Measurements from ENCODE around the gene STPG4. TPM values are rescaled to one million over a fixed set of nuclear protein-coding genes. Genes with fewer than 3 reads are reported as not detected.
"Not testable (repeated sequence)": the region's sequence is repeated elsewhere in the genome, so short reads cannot be mapped to it uniquely, and the experiment has no call there.

STPG4 gene
- total RNA-seq, 4 donors from 2014 or later: 0.22 to 1.1 (median 0.42) TPM; not detected in 1

- no peak overlapping the region for H3K4me3 ChIP-seq (replicated peaks in 1 of 3)
- peak overlapping the region; percentile 38 to 70 (median 64) for H3K27ac ChIP-seq
- H3K9me3 ChIP-seq: no peaks in the 10 kb centered on the region
- H3K4me1 ChIP-seq: peaks cover 72 to 76% of the 10 kb centered on the region in 2 donors
- H3K36me3 ChIP-seq: no peaks in the 10 kb centered on the region
- no peaks in the 10 kb centered on the region for H3K27me3 ChIP-seq
- intact Hi-C loops (cut with DNase I): no loop called here
- no peak for DNase-seq
- TF ChIP-seq, protein P1, sequence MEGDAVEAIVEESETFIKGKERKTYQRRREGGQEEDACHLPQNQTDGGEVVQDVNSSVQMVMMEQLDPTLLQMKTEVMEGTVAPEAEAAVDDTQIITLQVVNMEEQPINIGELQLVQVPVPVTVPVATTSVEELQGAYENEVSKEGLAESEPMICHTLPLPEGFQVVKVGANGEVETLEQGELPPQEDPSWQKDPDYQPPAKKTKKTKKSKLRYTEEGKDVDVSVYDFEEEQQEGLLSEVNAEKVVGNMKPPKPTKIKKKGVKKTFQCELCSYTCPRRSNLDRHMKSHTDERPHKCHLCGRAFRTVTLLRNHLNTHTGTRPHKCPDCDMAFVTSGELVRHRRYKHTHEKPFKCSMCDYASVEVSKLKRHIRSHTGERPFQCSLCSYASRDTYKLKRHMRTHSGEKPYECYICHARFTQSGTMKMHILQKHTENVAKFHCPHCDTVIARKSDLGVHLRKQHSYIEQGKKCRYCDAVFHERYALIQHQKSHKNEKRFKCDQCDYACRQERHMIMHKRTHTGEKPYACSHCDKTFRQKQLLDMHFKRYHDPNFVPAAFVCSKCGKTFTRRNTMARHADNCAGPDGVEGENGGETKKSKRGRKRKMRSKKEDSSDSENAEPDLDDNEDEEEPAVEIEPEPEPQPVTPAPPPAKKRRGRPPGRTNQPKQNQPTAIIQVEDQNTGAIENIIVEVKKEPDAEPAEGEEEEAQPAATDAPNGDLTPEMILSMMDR (IDR thresholded peaks at IDR 0.05): no peak
- no peak for TF ChIP-seq POLR2A (IDR thresholded peaks at IDR 0.05)
- WGBS, 2 donors: 38 to 50% methylated on average over 2 of the region's 2 CpGs
Observed at GRCh38 chr2:47169784-47170183, 14.7 kb upstream of the STPG4 start.

- intact Hi-C loops (cut with DNase I); H3K9me3 ChIP-seq; H3K36me3 ChIP-seq; H3K27me3 ChIP-seq; H3K4me3 ChIP-seq (replicated peaks in 1 of 3): not testable (repeated sequence)
- peak overlapping the region; percentile 38 to 70 (median 56) for H3K27ac ChIP-seq
- TF ChIP-seq, protein P1 (IDR thresholded peaks at IDR 0.05): peak in 1 of 6 experiments; percentile 8
- WGBS, 2 donors: 48 to 57% methylated on average over 8 of the region's 8 CpGs
- peaks cover 66 to 68% of the 10 kb centered on the region in 2 donors for H3K4me1 ChIP-seq
- DNase-seq: peak; percentile 47 to 53
Observed at GRCh38 chr2:47168895-47169294, 13.8 kb upstream of the STPG4 start.

GRCh38 chr2:47167149-47167548 is 12.0 kb upstream of the STPG4 start:
- Histone ChIP-seq H3K4me1 (peaks cover 50% of the 10 kb centered on the region in 2 donors), H3K9me3 (no peaks in the 10 kb centered on the region), H3K27me3 (no peaks in the 10 kb centered on the region), H3K4me3 (replicated peaks in 1 of 3) (no peak overlapping the region), H3K27ac (no peak overlapping the region), H3K36me3 (peaks cover 2 to 3% of the 10 kb centered on the region in 2 donors)
- no peak for DNase-seq
- intact Hi-C loops (cut with DNase I): no loop called here
- TF ChIP-seq, protein P1 (IDR thresholded peaks at IDR 0.05): no peak
- TF ChIP-seq POLR2A (IDR thresholded peaks at IDR 0.05): no peak
- 88 to 93% methylated on average over 5 of the region's 5 CpGs for WGBS, 2 donors

DNA sequence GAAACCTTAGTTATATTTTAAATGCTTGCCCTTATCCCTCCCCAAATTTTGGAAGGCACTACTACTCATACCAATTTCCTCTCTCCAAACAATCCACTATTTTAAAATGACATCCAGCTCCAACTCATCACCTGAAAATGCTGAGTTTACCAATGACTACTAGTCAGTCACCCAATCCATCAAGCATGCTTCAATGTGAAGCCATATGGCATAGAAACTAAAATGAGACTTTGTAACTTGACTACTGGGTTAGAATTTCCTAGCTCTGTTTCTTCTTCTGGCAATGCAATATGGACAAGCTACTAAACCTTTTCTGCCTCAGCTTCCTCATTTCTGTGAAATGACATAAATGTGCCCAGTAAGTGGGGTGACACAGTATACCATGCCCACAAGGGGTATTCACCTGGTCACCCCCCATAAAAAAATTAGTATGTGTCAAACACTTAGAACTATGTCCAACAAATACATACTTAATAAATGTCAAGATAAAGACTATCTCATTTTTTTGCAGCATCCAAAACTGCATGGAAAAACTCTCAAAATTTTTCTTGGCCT is 10.0 kb upstream of the STPG4 start:
- peaks cover 20 to 21% of the 10 kb centered on the region in 2 donors for H3K36me3 ChIP-seq

DNA sequence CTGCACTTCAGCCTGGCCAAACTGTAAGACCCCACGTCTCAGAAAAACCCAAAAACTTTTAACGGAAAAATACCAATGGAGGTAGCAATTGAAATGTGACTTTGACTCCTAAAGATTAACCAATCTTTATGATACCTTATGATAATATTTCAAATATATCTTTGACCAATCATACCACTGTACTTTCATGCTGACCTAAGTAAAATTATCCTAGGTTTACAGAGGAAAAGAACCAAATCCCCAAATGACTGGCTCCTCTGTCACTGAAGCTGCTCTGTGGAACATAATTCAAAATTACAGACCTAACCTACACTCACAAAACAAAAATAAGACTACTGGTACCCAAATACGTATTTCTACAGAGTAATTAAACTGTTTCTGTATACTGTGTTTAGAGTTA is 7.7 kb upstream of the STPG4 start:
- Histone ChIP-seq H3K9me3 (no peaks in the 10 kb centered on the region), H3K27me3 (no peaks in the 10 kb centered on the region), H3K27ac (no peak overlapping the region), H3K4me1 (peaks cover 12 to 16% of the 10 kb centered on the region in 2 donors), H3K4me3 (replicated peaks in 1 of 3) (no peak overlapping the region), H3K36me3 (peaks cover 20 to 23% of the 10 kb centered on the region in 2 donors)
- 93 to 94% methylated on average over 3 of the region's 3 CpGs for WGBS, 2 donors
- DNase-seq: no peak
- intact Hi-C loops (cut with DNase I): no loop called here
- TF ChIP-seq, protein P1 (IDR thresholded peaks at IDR 0.05): no peak
- no peak for TF ChIP-seq POLR2A (IDR thresholded peaks at IDR 0.05)

More for the DNA sequence above, 10.0 kb upstream of the STPG4 start:
- Histone ChIP-seq H3K27ac (no peak overlapping the region), H3K27me3 (no peaks in the 10 kb centered on the region), H3K4me1 (peaks cover 30 to 31% of the 10 kb centered on the region in 2 donors), H3K9me3 (no peaks in the 10 kb centered on the region), H3K4me3 (replicated peaks in 1 of 3) (no peak overlapping the region)
- TF ChIP-seq, protein P1 (IDR thresholded peaks at IDR 0.05): no peak
- TF ChIP-seq POLR2A (IDR thresholded peaks at IDR 0.05): no peak
- intact Hi-C loops (cut with DNase I): no loop called here
- DNase-seq: no peak

All from thyroid gland (tissue), 4 donors.